ENCODE data around the gene CENPE.
A peak's percentile ranks its signal among the peaks of the same experiment; 100 is the strongest.

The CENPE gene

GRCh38 chr4:103095080-103095479 is 103.1 kb downstream of the CENPE start:
- Histone ChIP-seq H3K14ac (ENCODE audit: low read length) (no peak overlapping the region), H2BK12ac (ENCODE audit: low read length) (no peak overlapping the region), H2BK15ac (ENCODE audit: low read length) (no peak overlapping the region), H3K4me3 (ENCODE audit: low read length in 2 of 2) (no peak overlapping the region), H3K9ac (ENCODE audit: low read depth, low read length, poor library complexity) (no peak overlapping the region), H4K91ac (ENCODE audit: low read depth, low read length, poor library complexity) (no peak overlapping the region), H3K27ac (replicated peaks; ENCODE audit: low read length) (no peak overlapping the region), H3K4me1 (ENCODE audit: control insufficient read depth in 2 of 2, insufficient read depth in 1 of 2, low read depth in 1 of 2, low read length in 2 of 2) (peaks cover 8 to 13% of the 10 kb centered on the region in 2 donors), H3K23ac (ENCODE audit: low read depth, low read length, poor library complexity) (no peak overlapping the region), H3K79me1 (ENCODE audit: low read depth, low read length) (no peaks in the 10 kb centered on the region), H4K8ac (ENCODE audit: low read depth, low read length) (no peak overlapping the region), H2BK5ac (ENCODE audit: low read length) (no peak overlapping the region), H3K9me3 (replicated peaks in 1 of 2; ENCODE audit: control insufficient read depth in 2 of 2, insufficient read depth in 1 of 2, low read depth in 1 of 2, low read length in 2 of 2) (no peaks in the 10 kb centered on the region), H3K4ac (ENCODE audit: low read length) (no peak overlapping the region), H2BK120ac (ENCODE audit: low read depth, low read length) (no peak overlapping the region), H3K4me2 (ENCODE audit: insufficient read depth, low read length, poor library complexity, severe bottlenecking) (no peak overlapping the region), H3K27me3 (ENCODE audit: control insufficient read depth in 3 of 3, insufficient read depth in 3 of 3, low read depth in 1 of 3, low read length in 3 of 3) (no peaks in the 10 kb centered on the region), H2AK5ac (ENCODE audit: low read depth, low read length) (no peak overlapping the region), H2AFZ (ENCODE audit: low read length) (no peak overlapping the region), H3K36me3 (replicated peaks in 1 of 2; ENCODE audit: control insufficient read depth in 2 of 2, insufficient read depth in 2 of 2, low read length in 2 of 2) (peaks cover 4 to 55% of the 10 kb centered on the region in 2 donors), H3K18ac (ENCODE audit: low read length) (no peak overlapping the region)
- no CpG with 5 or more reads among the region's 3 CpGs for WGBS, 2 donors (ENCODE audit: extremely low coverage in 2 of 2, insufficient read length in 2 of 2, insufficient replicate concordance in 1 of 2)
- DNase-seq (ENCODE audit: low spot score), result no peak

- Histone ChIP-seq H4K8ac (ENCODE audit: low read depth, low read length) (no peak overlapping the region), H3K18ac (ENCODE audit: low read length) (no peak overlapping the region), H4K91ac (ENCODE audit: low read depth, low read length, poor library complexity) (no peak overlapping the region), H3K4me2 (ENCODE audit: insufficient read depth, low read length, poor library complexity, severe bottlenecking) (no peak overlapping the region), H3K4me1 (ENCODE audit: control insufficient read depth in 2 of 2, insufficient read depth in 1 of 2, low read depth in 1 of 2, low read length in 2 of 2) (no peaks in the 10 kb centered on the region), H3K9me3 (replicated peaks in 1 of 2; ENCODE audit: control insufficient read depth in 2 of 2, insufficient read depth in 1 of 2, low read depth in 1 of 2, low read length in 2 of 2) (no peaks in the 10 kb centered on the region), H2BK5ac (ENCODE audit: low read length) (no peak overlapping the region), H3K27me3 (ENCODE audit: control insufficient read depth in 3 of 3, insufficient read depth in 3 of 3, low read depth in 1 of 3, low read length in 3 of 3) (no peaks in the 10 kb centered on the region), H3K36me3 (replicated peaks in 1 of 2; ENCODE audit: control insufficient read depth in 2 of 2, insufficient read depth in 2 of 2, low read length in 2 of 2) (peaks cover 9 to 76% of the 10 kb centered on the region in 2 donors), H2AK5ac (ENCODE audit: low read depth, low read length) (no peak overlapping the region), H3K4ac (ENCODE audit: low read length) (no peak overlapping the region), H2AFZ (ENCODE audit: low read length) (no peak overlapping the region), H3K9ac (ENCODE audit: low read depth, low read length, poor library complexity) (no peak overlapping the region), H2BK120ac (ENCODE audit: low read depth, low read length) (no peak overlapping the region), H3K23ac (ENCODE audit: low read depth, low read length, poor library complexity) (no peak overlapping the region), H3K79me1 (ENCODE audit: low read depth, low read length) (no peaks in the 10 kb centered on the region), H3K14ac (ENCODE audit: low read length) (no peak overlapping the region), H3K4me3 (ENCODE audit: low read length in 2 of 2) (no peak overlapping the region), H3K27ac (replicated peaks; ENCODE audit: low read length) (no peak overlapping the region), H2BK15ac (ENCODE audit: low read length) (no peak overlapping the region), H2BK12ac (ENCODE audit: low read length) (no peak overlapping the region)
- no peak for DNase-seq (ENCODE audit: low spot score)
Observed at GRCh38 chr4:103092245-103092644, 105.9 kb downstream of the CENPE start.

GRCh38 chr4:103091601-103092223 is 106.4 kb downstream of the CENPE start:
- no peak overlapping the region for H4K91ac ChIP-seq (ENCODE audit: low read depth, low read length, poor library complexity)
- no CpG with 5 or more reads among the region's 3 CpGs for WGBS, 2 donors (ENCODE audit: extremely low coverage in 2 of 2, insufficient read length in 2 of 2, insufficient replicate concordance in 1 of 2)
- H3K4ac ChIP-seq (ENCODE audit: low read length), result no peak overlapping the region
- no peak overlapping the region for H2BK15ac ChIP-seq (ENCODE audit: low read length)
- peaks cover 14 to 78% of the 10 kb centered on the region in 2 donors for H3K36me3 ChIP-seq (replicated peaks in 1 of 2; ENCODE audit: control insufficient read depth in 2 of 2, insufficient read depth in 2 of 2, low read length in 2 of 2)
- H3K27me3 ChIP-seq (ENCODE audit: control insufficient read depth in 3 of 3, insufficient read depth in 3 of 3, low read depth in 1 of 3, low read length in 3 of 3), result no peaks in the 10 kb centered on the region
- H3K4me3 ChIP-seq (ENCODE audit: low read length in 2 of 2), result no peak overlapping the region
- H3K4me1 ChIP-seq (ENCODE audit: control insufficient read depth in 2 of 2, insufficient read depth in 1 of 2, low read depth in 1 of 2, low read length in 2 of 2), result no peaks in the 10 kb centered on the region
- H3K9ac ChIP-seq (ENCODE audit: low read depth, low read length, poor library complexity), result no peak overlapping the region
- H3K14ac ChIP-seq (ENCODE audit: low read length), result no peak overlapping the region
- no peak overlapping the region for H3K27ac ChIP-seq (replicated peaks; ENCODE audit: low read length)
- H3K4me2 ChIP-seq (ENCODE audit: insufficient read depth, low read length, poor library complexity, severe bottlenecking), result no peak overlapping the region
- DNase-seq (ENCODE audit: low spot score), result peak; percentile 50
- no peak overlapping the region for H2AFZ ChIP-seq (ENCODE audit: low read length)
- H3K79me1 ChIP-seq (ENCODE audit: low read depth, low read length), result no peaks in the 10 kb centered on the region
- H4K8ac ChIP-seq (ENCODE audit: low read depth, low read length), result no peak overlapping the region
- no peaks in the 10 kb centered on the region for H3K9me3 ChIP-seq (replicated peaks in 1 of 2; ENCODE audit: control insufficient read depth in 2 of 2, insufficient read depth in 1 of 2, low read depth in 1 of 2, low read length in 2 of 2)
- no peak overlapping the region for H3K18ac ChIP-seq (ENCODE audit: low read length)
- H3K23ac ChIP-seq (ENCODE audit: low read depth, low read length, poor library complexity), result no peak overlapping the region
- no peak overlapping the region for H2AK5ac ChIP-seq (ENCODE audit: low read depth, low read length)
- H2BK120ac ChIP-seq (ENCODE audit: low read depth, low read length), result no peak overlapping the region
- no peak overlapping the region for H2BK5ac ChIP-seq (ENCODE audit: low read length)
- H2BK12ac ChIP-seq (ENCODE audit: low read length), result no peak overlapping the region

- Histone ChIP-seq H3K18ac (ENCODE audit: low read length) (no peak overlapping the region), H3K9ac (ENCODE audit: low read depth, low read length, poor library complexity) (no peak overlapping the region), H2BK120ac (ENCODE audit: low read depth, low read length) (no peak overlapping the region), H3K4me1 (ENCODE audit: control insufficient read depth in 2 of 2, insufficient read depth in 1 of 2, low read depth in 1 of 2, low read length in 2 of 2) (no peaks in the 10 kb centered on the region), H3K36me3 (replicated peaks in 1 of 2; ENCODE audit: control insufficient read depth in 2 of 2, insufficient read depth in 2 of 2, low read length in 2 of 2) (peaks cover 19 to 94% of the 10 kb centered on the region in 2 donors), H3K9me3 (replicated peaks in 1 of 2; ENCODE audit: control insufficient read depth in 2 of 2, insufficient read depth in 1 of 2, low read depth in 1 of 2, low read length in 2 of 2) (no peaks in the 10 kb centered on the region), H3K4me3 (ENCODE audit: low read length in 2 of 2) (no peak overlapping the region), H2BK5ac (ENCODE audit: low read length) (no peak overlapping the region), H4K8ac (ENCODE audit: low read depth, low read length) (no peak overlapping the region), H3K4ac (ENCODE audit: low read length) (no peak overlapping the region), H2BK12ac (ENCODE audit: low read length) (no peak overlapping the region), H3K4me2 (ENCODE audit: insufficient read depth, low read length, poor library complexity, severe bottlenecking) (no peak overlapping the region), H2AK5ac (ENCODE audit: low read depth, low read length) (no peak overlapping the region), H3K27me3 (ENCODE audit: control insufficient read depth in 3 of 3, insufficient read depth in 3 of 3, low read depth in 1 of 3, low read length in 3 of 3) (no peaks in the 10 kb centered on the region), H2BK15ac (ENCODE audit: low read length) (no peak overlapping the region), H4K91ac (ENCODE audit: low read depth, low read length, poor library complexity) (no peak overlapping the region), H3K27ac (replicated peaks; ENCODE audit: low read length) (no peak overlapping the region), H3K14ac (ENCODE audit: low read length) (no peak overlapping the region), H2AFZ (ENCODE audit: low read length) (no peak overlapping the region), H3K79me1 (ENCODE audit: low read depth, low read length) (no peaks in the 10 kb centered on the region), H3K23ac (ENCODE audit: low read depth, low read length, poor library complexity) (no peak overlapping the region)
- WGBS, 2 donors (ENCODE audit: extremely low coverage in 2 of 2, insufficient read length in 2 of 2, insufficient replicate concordance in 1 of 2), result no CpG with 5 or more reads among the region's 2 CpGs
- no peak for DNase-seq (ENCODE audit: low spot score)
Observed at GRCh38 chr4:103089481-103089880, 108.7 kb downstream of the CENPE start.
